K562 (cell line): ENCODE measurements around the gene SPATC1L. TPM values are rescaled to one million over a fixed set of nuclear protein-coding genes. Genes with fewer than 3 reads are reported as not detected.

ENCODE experiments used
- ATAC-seq: fragments of 200-7000 bp; cut with Tn5 transposase; 3 replicates; pipeline ENCODE4 v1.9.1; 2020; ENCODE audit warnings: moderate library complexity
- BruUV-seq: library from RNA; stranded (reverse); fragments of 400-500 nt; replicated peaks from 2 replicates; lab custom pipeline; 2021; lab: Mats Ljungman, UMichigan
- CTCF ChIA-PET: fragments of 300-600 bp; formaldehyde crosslinking; extraction: SDS; loops from one replicate; lab custom pipeline; 2021; ENCODE audit warnings: low intra/inter-chr PET ratio; lab: Yijun Ruan, JAX
- POLR2A ChIA-PET: fragments of 300-600, 350-650 bp; sonication (Branson Sonifier 250); formaldehyde crosslinking; extraction: SDS; loops from one replicate; lab custom pipeline; 2021; ENCODE audit warnings: antibody characterized with exemption, inconsistent platforms; lab: Yijun Ruan, JAX
- DNase-seq, 4 experiments: peaks; one replicate each; pipeline versions ENCODE4 v3.0.0 to v3.0.0-alpha.2; 2011 to 2018; ENCODE audit warnings: low spot score in 3 of 4, mixed read lengths in 3 of 4; ENCODE audit errors: extremely low read depth in 1 of 4
- FAIRE-seq: peaks from 2 replicates; lab custom pipeline; 2011; peaks lifted over from hg19 to GRCh38; lab: Jason Lieb, UNC
- H2AFZ ChIP-seq: 2 replicates; pipeline ENCODE4 v1.6.0; 2011; ENCODE audit warnings: low read depth, low read length, control low read depth, inconsistent platforms
- H3K27ac ChIP-seq: fragments of 200-600 bp; 3 replicates; pipeline ENCODE4 v1.8.0; 2011; ENCODE audit warnings: low read depth, mild to moderate bottlenecking, control low read depth, inconsistent platforms, low read length, moderate library complexity, mixed read lengths; ENCODE audit errors: extremely low read depth
- H3K27me3 ChIP-seq, 2 experiments: fragments of 300-600 bp in 1 of 2; 2 replicates in 1 of 2; 3 replicates in 1 of 2; pipeline versions ENCODE4 v1.6.0 to v1.8.0; 2011; ENCODE audit warnings: inconsistent platforms in 2 of 2, low read length in 2 of 2, mild to moderate bottlenecking in 1 of 2, mixed read lengths in 1 of 2, moderate library complexity in 1 of 2; ENCODE audit not compliant: control insufficient read depth in 2 of 2, insufficient read depth in 2 of 2
- H3K36me3 ChIP-seq: fragments of 300-600 bp; 3 replicates; pipeline ENCODE4 v1.8.0; 2011; ENCODE audit warnings: mild to moderate bottlenecking, low read length, inconsistent platforms; ENCODE audit not compliant: control insufficient read depth, insufficient read depth
- H3K4me1 ChIP-seq, 2 experiments: fragments of 200-600 bp in 1 of 2; replicated peaks in 1 of 2; 2 replicates in 1 of 2; 3 replicates in 1 of 2; pipeline versions ENCODE4 v1.5.1 to v1.8.0; 2011; ENCODE audit warnings: inconsistent platforms in 2 of 2, low read length in 2 of 2, mild to moderate bottlenecking in 1 of 2, mixed read lengths in 1 of 2, moderate library complexity in 1 of 2; ENCODE audit not compliant: control insufficient read depth in 2 of 2, insufficient read depth in 2 of 2
- H3K4me2 ChIP-seq: 2 replicates; pipeline ENCODE4 v1.6.1; 2011; ENCODE audit warnings: low read length, control low read depth, inconsistent platforms, mixed read lengths; ENCODE audit not compliant: insufficient read depth
- H3K4me3 ChIP-seq: fragments of 200-600 bp; sonication (generic), shearing (Covaris generic); 2 replicates; pipeline ENCODE4 v1.5.1; 2016; ENCODE audit warnings: control low read depth, inconsistent platforms
- H3K79me2 ChIP-seq: fragments of 200-600 bp; 3 replicates; pipeline ENCODE4 v1.8.0; 2011; ENCODE audit warnings: low read length, inconsistent platforms; ENCODE audit not compliant: control insufficient read depth, insufficient read depth
- H3K9ac ChIP-seq, 2 experiments: 2 replicates each; pipeline versions ENCODE4 v1.6.0 to v1.6.1; 2011; ENCODE audit warnings: low read depth in 2 of 2, low read length in 2 of 2, control low read depth in 1 of 2, inconsistent platforms in 1 of 2, mild to moderate bottlenecking in 1 of 2, mixed read lengths in 1 of 2; ENCODE audit not compliant: insufficient read depth in 1 of 2
- H3K9me1 ChIP-seq: one replicate; pipeline ENCODE4 v1.6.0; 2011; ENCODE audit warnings: inconsistent platforms, mild to moderate bottlenecking, low read length, moderate library complexity; ENCODE audit not compliant: control insufficient read depth, insufficient read depth
- H3K9me3 ChIP-seq: replicated peaks from 2 replicates; pipeline ENCODE4 v1.5.1; 2011; ENCODE audit warnings: low read depth, low read length, inconsistent platforms; ENCODE audit not compliant: control insufficient read depth, insufficient read depth
- H4K20me1 ChIP-seq: replicated peaks from 2 replicates; pipeline ENCODE4 v1.6.1; 2011; ENCODE audit warnings: low read length, inconsistent platforms, mixed read lengths; ENCODE audit not compliant: control insufficient read depth, insufficient read depth
- BCL6 ChIP-seq: fragments of 250-450 bp; sonication (Bioruptor Pico); IDR thresholded peaks from 2 replicates; pipeline ENCODE4 v1.4.0; 2020
- CHCHD3 ChIP-seq: fragments of 250-450 bp; sonication (Bioruptor Pico); IDR thresholded peaks from 2 replicates; pipeline ENCODE4 v2.1.2; 2022; ENCODE audit warnings: mild to moderate bottlenecking
- CHD2 ChIP-seq: IDR thresholded peaks from 2 replicates; pipeline ENCODE4 v1.6.1; 2011; ENCODE audit warnings: low read depth, low read length
- CREM ChIP-seq: IDR thresholded peaks from 2 replicates; pipeline ENCODE4 v1.6.1; 2014; ENCODE audit warnings: antibody characterized with exemption, low read depth
- E2F5 ChIP-seq: sonication (generic); formaldehyde crosslinking; IDR thresholded peaks from 2 replicates; pipeline ENCODE4 v1.8.0; 2022; ENCODE audit warnings: mild to moderate bottlenecking, missing genetic modification reagents
- HDGF ChIP-seq: fragments of 450-650 bp; IDR thresholded peaks from 2 replicates; pipeline ENCODE4 v1.6.1; 2016
- MBD1 ChIP-seq: fragments of 250-450 bp; sonication (Bioruptor Pico); IDR thresholded peaks from 2 replicates; pipeline ENCODE4 v1.8.0; 2022; ENCODE audit warnings: inconsistent platforms
- NFATC3 ChIP-seq: fragments of 450-650 bp; IDR thresholded peaks from 2 replicates; pipeline ENCODE4 v1.6.1; 2017; ENCODE audit warnings: mild to moderate bottlenecking
- RCOR1 ChIP-seq, 2 experiments: IDR thresholded peaks; 2 replicates each; pipeline ENCODE4 v1.6.1; 2012; ENCODE audit warnings: low read depth in 2 of 2, low read length in 2 of 2, borderline replicate concordance in 1 of 2, improper control_type of control experiment in 1 of 2
- ZFP36 ChIP-seq: fragments of 150-350 bp; IDR thresholded peaks from 2 replicates; pipeline ENCODE4 v1.6.1; 2018; ENCODE audit warnings: low read length, low read depth; ENCODE audit not compliant: partially characterized antibody
- ZFPM2 ChIP-seq: fragments of 250-450 bp; sonication (Bioruptor Pico); IDR thresholded peaks from 2 replicates; pipeline ENCODE4 v1.5.1; 2022; ENCODE audit warnings: mild to moderate bottlenecking
- ZFX ChIP-seq: sonication (generic); formaldehyde crosslinking; IDR thresholded peaks from 2 replicates; pipeline ENCODE4 v1.8.0; 2022; ENCODE audit warnings: mild to moderate bottlenecking, missing genetic modification reagents, moderate library complexity
- WGBS: fragments of 100-300 bp; shearing (Covaris generic); methylation state at CpG from one replicate; pipeline ENCODE4 v1.1.6; 2016; ENCODE audit warnings: low coverage, mixed read lengths; ENCODE audit not compliant: insufficient coverage; ENCODE audit errors: missing lambda C conversion rate; 5-methylcytosine and 5-hydroxymethylcytosine counted together
- in situ Hi-C: fragments of 300-500 bp; cut with MboI; formaldehyde crosslinking; loops from 4 replicates; pipeline ENCODE4 v1.15.0; 2018; ENCODE audit warnings: inconsistent platforms, mixed read lengths
- intact Hi-C: fragments of 100-400 bp; cut with micrococcal nuclease; formaldehyde crosslinking; loops from 2 replicates; pipeline ENCODE4 v1.14.2; 2022
- polyA plus RNA-seq, 8 experiments: library from polyadenylated mRNA; depleted of rRNA in 4 of 8; stranded (reverse) in 5 of 8; unstranded in 3 of 8; fragments of >200 nt; fragmentation: Nextera tagmentation in 2 of 8; fragmentation: Illumina TruSeq in 1 of 8; extraction: Ambion mirVana in 2 of 8; extraction: Trizol in 1 of 8; gene quantifications; 2 replicates each; pipeline versions ENCODE4 v1.2.1 to v1.2.3, GENCODE V29; 2011 to 2014; ENCODE audit warnings: inconsistent platforms in 1 of 8, missing spikeins in 1 of 8
- total RNA-seq, 7 experiments: library from RNA; depleted of rRNA in 6 of 7; stranded (reverse); fragments of >200 nt in 6 of 7; fragmentation: Illumina TruSeq in 2 of 7; extraction: Trizol in 2 of 7; gene quantifications; 2 replicates each; pipeline versions ENCODE4 v1.2.1 to v1.2.3, GENCODE V29; 2011 to 2021; ENCODE audit warnings: low replicate concordance in 1 of 7
- TF ChIP-seq, protein P1 (sequence below): sonication (generic); formaldehyde crosslinking; IDR thresholded peaks from 2 replicates; pipeline ENCODE4 v1.8.0; 2022; ENCODE audit warnings: mild to moderate bottlenecking, missing genetic modification reagents, borderline replicate concordance
- TF ChIP-seq, protein P2 (sequence below): IDR thresholded peaks from 2 replicates; pipeline ENCODE4 v1.6.1; 2016; ENCODE audit warnings: missing genetic modification characterization, missing compliant biosample characterization

Gene SPATC1L
- total and polyA plus RNA-seq, 9 of the 15 experiments (the other 6 are each of a cell fraction or from before 2014, with no cell fraction given), result 0.14 to 121 (median 34.0) TPM; not detected in 1

DNA sequence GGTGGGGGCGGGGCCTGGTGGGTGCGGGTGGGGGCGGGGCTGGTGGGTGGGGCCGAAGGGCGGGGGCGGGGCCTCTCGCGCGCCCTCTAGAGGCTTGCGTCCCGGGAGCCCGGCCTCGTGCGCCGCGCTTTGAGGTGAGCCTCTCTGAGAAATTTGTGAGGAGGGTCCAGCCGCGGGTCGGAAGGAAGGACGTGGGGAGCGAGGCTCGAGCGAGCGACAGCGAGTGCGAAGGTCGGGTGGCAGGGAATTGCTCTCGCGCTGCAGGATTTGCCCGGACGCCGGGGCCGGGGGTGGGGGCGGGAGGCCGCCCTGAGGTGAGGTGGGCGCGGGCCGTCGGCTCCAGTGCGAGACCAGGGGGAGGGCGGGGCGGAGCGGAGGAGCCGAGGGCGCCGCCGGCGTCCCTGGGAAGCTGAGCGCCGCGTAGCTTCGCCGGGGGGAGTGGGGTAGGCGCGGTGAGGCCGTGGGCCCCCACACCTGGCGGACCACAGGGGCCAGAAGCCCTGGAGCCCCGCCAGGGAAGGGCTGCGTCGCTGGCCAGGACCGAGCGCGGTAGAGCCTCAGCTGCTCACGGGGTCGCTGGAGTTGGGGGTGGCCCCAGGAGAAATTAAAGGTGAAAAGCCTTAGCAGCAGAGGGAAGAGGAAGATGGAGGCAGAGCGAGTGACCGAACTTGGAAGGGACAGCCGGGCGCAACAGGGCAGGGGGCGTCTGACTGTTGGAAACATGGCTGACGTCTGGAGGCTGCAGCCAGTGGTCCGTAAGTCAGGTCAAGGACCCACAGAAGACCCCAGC lies 45.1 kb upstream of the SPATC1L start:
- Histone ChIP-seq H3K4me1 (peaks cover 37 to 39% of the 10 kb centered on the region in 2 experiments; a peak in 4 of 5 replicates), H3K27me3 (no peaks in the 10 kb centered on the region), H3K9me3 (no peaks in the 10 kb centered on the region), H2AFZ (peak overlapping the region; percentile 91), H3K9ac (peak overlapping the region; percentile 92 to 97), H3K4me3 (peak overlapping the region; percentile 72), H3K27ac (peak overlapping the region; percentile 90), H3K79me2 (peaks cover 96% of the 10 kb centered on the region), H4K20me1 (peaks cover 9% of the 10 kb centered on the region; the same call in 1 of the 2 replicates), H3K4me2 (peak overlapping the region; percentile 95), H3K9me1 (peaks cover 2% of the 10 kb centered on the region), H3K36me3 (peaks cover 65% of the 10 kb centered on the region)
- under 1% methylated on average over 26 of the region's 72 CpGs for whole genome bisulfite sequencing
- no TSS peak for BruUV-seq
- ATAC-seq (peak; percentile 62), FAIRE-seq (no peak), DNase-seq (peak; percentile 71 to 88 (median 80))
- intact Hi-C loops, result loop anchor here (2.0 to 10.0 kb wide), 5 partner anchors 42 to 225 kb away; partner anchors contain the start of genes DIP2A and PCNT
- CTCF ChIA-PET, result no interaction called here
- in situ Hi-C loops, result no loop called here
- POLR2A ChIA-PET, result interaction anchor here (0.6 to 4.2 kb wide), 3 partner anchors 11 to 76 kb away, joined by 4 to 27 read pairs (median 6); no protein-coding TSS in a partner anchor
- TF ChIP-seq NFATC3 (no peak), ZFX (peak; percentile 22; the same call in 1 of the 2 replicates), CHCHD3 (CRISPR knock-in tag) (no peak), RCOR1 (IDR thresholded peaks at IDR 0.05; ENCODE audit: borderline replicate concordance in 1 of 2, low read depth in 2 of 2, low read length in 2 of 2) (no peak), CREM (no peak), HDGF (no peak), ZFP36 (no peak), ZFPM2 (CRISPR knock-in tag) (no peak), E2F5 (CRISPR knock-in tag) (no peak), CHD2 (no peak), MBD1 (CRISPR knock-in tag) (no peak), BCL6 (no peak)
- TF ChIP-seq, protein P1, sequence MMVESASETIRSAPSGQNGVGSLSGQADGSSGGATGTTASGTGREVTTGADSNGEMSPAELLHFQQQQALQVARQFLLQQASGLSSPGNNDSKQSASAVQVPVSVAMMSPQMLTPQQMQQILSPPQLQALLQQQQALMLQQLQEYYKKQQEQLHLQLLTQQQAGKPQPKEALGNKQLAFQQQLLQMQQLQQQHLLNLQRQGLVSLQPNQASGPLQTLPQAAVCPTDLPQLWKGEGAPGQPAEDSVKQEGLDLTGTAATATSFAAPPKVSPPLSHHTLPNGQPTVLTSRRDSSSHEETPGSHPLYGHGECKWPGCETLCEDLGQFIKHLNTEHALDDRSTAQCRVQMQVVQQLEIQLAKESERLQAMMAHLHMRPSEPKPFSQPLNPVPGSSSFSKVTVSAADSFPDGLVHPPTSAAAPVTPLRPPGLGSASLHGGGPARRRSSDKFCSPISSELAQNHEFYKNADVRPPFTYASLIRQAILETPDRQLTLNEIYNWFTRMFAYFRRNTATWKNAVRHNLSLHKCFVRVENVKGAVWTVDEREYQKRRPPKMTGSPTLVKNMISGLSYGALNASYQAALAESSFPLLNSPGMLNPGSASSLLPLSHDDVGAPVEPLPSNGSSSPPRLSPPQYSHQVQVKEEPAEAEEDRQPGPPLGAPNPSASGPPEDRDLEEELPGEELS, result 0 out of 2 replicates have a peak, but pooled peaks have one; percentile 64
- TF ChIP-seq, protein P2, sequence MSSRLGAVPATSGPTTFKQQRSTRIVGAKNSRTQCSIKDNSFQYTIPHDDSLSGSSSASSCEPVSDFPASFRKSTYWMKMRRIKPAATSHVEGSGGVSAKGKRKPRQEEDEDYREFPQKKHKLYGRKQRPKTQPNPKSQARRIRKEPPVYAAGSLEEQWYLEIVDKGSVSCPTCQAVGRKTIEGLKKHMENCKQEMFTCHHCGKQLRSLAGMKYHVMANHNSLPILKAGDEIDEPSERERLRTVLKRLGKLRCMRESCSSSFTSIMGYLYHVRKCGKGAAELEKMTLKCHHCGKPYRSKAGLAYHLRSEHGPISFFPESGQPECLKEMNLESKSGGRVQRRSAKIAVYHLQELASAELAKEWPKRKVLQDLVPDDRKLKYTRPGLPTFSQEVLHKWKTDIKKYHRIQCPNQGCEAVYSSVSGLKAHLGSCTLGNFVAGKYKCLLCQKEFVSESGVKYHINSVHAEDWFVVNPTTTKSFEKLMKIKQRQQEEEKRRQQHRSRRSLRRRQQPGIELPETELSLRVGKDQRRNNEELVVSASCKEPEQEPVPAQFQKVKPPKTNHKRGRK (tag), result no peak
